DOHH2 (cell line): Measurements from ENCODE around the gene RPUSD3.

ENCODE experiments used
- H3F3A ChIP-seq: fragments of 200-600 bp; sonication (generic), shearing (Covaris generic); 2 replicates; pipeline ENCODE4 v1.6.0; 2016; ENCODE audit warnings: antibody characterized with exemption, mild to moderate bottlenecking; ENCODE audit not compliant: control insufficient read depth, insufficient read depth
- H3K27ac ChIP-seq: fragments of 200-600 bp; sonication (generic); 2 replicates; pipeline ENCODE4 v1.5.1; 2014; ENCODE audit warnings: low read depth, mild to moderate bottlenecking, low read length, moderate library complexity
- H3K27me3 ChIP-seq: fragments of 200-600 bp; sonication (generic); 2 replicates; pipeline ENCODE4 v1.6.1; 2014; ENCODE audit warnings: mild to moderate bottlenecking, low read length, mixed read lengths; ENCODE audit not compliant: control insufficient read depth
- H3K36me3 ChIP-seq: fragments of 200-600 bp; sonication (generic); 2 replicates; pipeline ENCODE4 v1.6.1; 2014; ENCODE audit warnings: mild to moderate bottlenecking, low read length, moderate library complexity, mixed read lengths; ENCODE audit not compliant: control insufficient read depth
- H3K4me1 ChIP-seq: fragments of 200-600 bp; sonication (generic); 2 replicates; pipeline ENCODE4 v1.6.1; 2014; ENCODE audit warnings: mild to moderate bottlenecking, low read length, mixed read lengths; ENCODE audit not compliant: control insufficient read depth
- H3K4me2 ChIP-seq: fragments of 200-600 bp; sonication (generic); 2 replicates; pipeline ENCODE4 v1.6.0; 2014; ENCODE audit warnings: mild to moderate bottlenecking, low read length, moderate library complexity
- H3K4me3 ChIP-seq: fragments of 200-600 bp; sonication (generic); 2 replicates; pipeline ENCODE4 v1.5.1; 2014; ENCODE audit warnings: mild to moderate bottlenecking, low read length, mixed read lengths
- H3K79me2 ChIP-seq: fragments of 200-600 bp; sonication (generic); 2 replicates; pipeline ENCODE4 v1.6.1; 2014; ENCODE audit warnings: mild to moderate bottlenecking, low read length, mixed read lengths; ENCODE audit not compliant: control insufficient read depth
- H3K9me2 ChIP-seq: fragments of 200-600 bp; sonication (generic); replicated peaks from 2 replicates; pipeline ENCODE4 v1.6.1; 2014; ENCODE audit warnings: mild to moderate bottlenecking, low read length, mixed read lengths; ENCODE audit not compliant: control insufficient read depth
- H3K9me3 ChIP-seq: fragments of 200-600 bp; sonication (generic); 2 replicates; pipeline ENCODE4 v1.6.1; 2014; ENCODE audit warnings: antibody characterized with exemption, low read length, mixed read lengths; ENCODE audit not compliant: control insufficient read depth, insufficient read depth
- H4K20me1 ChIP-seq: fragments of 200-600 bp; sonication (generic); 2 replicates; pipeline ENCODE4 v1.6.0; 2014; ENCODE audit warnings: low read depth, mild to moderate bottlenecking, antibody characterized with exemption, low read length, moderate library complexity; ENCODE audit not compliant: control insufficient read depth, insufficient read depth
- EZH2phosphoT487 ChIP-seq: fragments of 200-600 bp; sonication (generic); IDR thresholded peaks from 2 replicates; pipeline ENCODE4 v1.6.1; 2017; ENCODE audit warnings: borderline replicate concordance, mild to moderate bottlenecking, antibody characterized with exemption, low read length, moderate library complexity, mixed read lengths
- TF ChIP-seq, protein P1 (sequence below): fragments of 200-600 bp; sonication (generic); IDR thresholded peaks from one replicate; pipeline ENCODE4 v1.5.1; 2014; ENCODE audit warnings: antibody characterized with exemption, mild to moderate bottlenecking, low read depth, low read length; ENCODE audit not compliant: poor library complexity, severe bottlenecking

RPUSD3 gene

GRCh38 chr3:9841015-9841414 is 2.8 kb downstream of the RPUSD3 start:
- Histone ChIP-seq H4K20me1 (no peaks in the 10 kb centered on the region), H3K27ac (no peak overlapping the region), H3F3A (no peaks in the 10 kb centered on the region), H3K9me2 (no peaks in the 10 kb centered on the region), H3K27me3 (no peaks in the 10 kb centered on the region), H3K4me3 (no peak overlapping the region), H3K9me3 (no peaks in the 10 kb centered on the region), H3K4me2 (no peak overlapping the region), H3K36me3 (peaks cover 52% of the 10 kb centered on the region), H3K4me1 (peaks cover 13% of the 10 kb centered on the region), H3K79me2 (peaks cover 18% of the 10 kb centered on the region)
- TF ChIP-seq EZH2phosphoT487: no peak
- TF ChIP-seq, protein P1, sequence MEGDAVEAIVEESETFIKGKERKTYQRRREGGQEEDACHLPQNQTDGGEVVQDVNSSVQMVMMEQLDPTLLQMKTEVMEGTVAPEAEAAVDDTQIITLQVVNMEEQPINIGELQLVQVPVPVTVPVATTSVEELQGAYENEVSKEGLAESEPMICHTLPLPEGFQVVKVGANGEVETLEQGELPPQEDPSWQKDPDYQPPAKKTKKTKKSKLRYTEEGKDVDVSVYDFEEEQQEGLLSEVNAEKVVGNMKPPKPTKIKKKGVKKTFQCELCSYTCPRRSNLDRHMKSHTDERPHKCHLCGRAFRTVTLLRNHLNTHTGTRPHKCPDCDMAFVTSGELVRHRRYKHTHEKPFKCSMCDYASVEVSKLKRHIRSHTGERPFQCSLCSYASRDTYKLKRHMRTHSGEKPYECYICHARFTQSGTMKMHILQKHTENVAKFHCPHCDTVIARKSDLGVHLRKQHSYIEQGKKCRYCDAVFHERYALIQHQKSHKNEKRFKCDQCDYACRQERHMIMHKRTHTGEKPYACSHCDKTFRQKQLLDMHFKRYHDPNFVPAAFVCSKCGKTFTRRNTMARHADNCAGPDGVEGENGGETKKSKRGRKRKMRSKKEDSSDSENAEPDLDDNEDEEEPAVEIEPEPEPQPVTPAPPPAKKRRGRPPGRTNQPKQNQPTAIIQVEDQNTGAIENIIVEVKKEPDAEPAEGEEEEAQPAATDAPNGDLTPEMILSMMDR: no peak

DNA sequence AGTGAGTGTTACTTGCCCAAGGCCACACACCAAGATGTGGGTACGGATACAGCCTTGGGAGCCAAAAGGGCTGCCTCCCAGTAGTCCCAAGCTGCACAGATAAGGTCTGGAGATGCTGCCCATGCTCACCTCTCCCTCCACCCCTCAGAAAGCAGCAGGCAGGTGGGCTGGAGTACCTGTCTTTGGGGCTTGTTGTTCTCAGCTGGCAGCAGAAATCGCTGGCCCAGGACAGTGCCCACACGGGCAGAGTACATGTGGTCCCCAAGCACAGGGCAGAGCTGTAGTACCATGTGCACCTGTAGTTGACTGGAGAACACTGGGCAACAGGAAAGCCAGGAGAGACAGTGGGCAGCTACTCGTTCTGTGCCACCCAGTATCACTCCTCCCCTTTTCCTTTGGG is 5.0 kb downstream of the RPUSD3 start:
- Histone ChIP-seq H3K79me2 (peaks cover 18% of the 10 kb centered on the region), H3K36me3 (peaks cover 67% of the 10 kb centered on the region), H3K4me3 (no peak overlapping the region), H3K9me2 (no peaks in the 10 kb centered on the region), H3F3A (no peaks in the 10 kb centered on the region), H3K4me1 (peaks cover 7% of the 10 kb centered on the region; the same call in 1 of the 2 replicates), H3K27ac (no peak overlapping the region), H4K20me1 (no peaks in the 10 kb centered on the region), H3K9me3 (no peaks in the 10 kb centered on the region), H3K27me3 (no peaks in the 10 kb centered on the region), H3K4me2 (no peak overlapping the region)
- TF ChIP-seq, protein P1: no peak
- TF ChIP-seq EZH2phosphoT487: no peak

DNA sequence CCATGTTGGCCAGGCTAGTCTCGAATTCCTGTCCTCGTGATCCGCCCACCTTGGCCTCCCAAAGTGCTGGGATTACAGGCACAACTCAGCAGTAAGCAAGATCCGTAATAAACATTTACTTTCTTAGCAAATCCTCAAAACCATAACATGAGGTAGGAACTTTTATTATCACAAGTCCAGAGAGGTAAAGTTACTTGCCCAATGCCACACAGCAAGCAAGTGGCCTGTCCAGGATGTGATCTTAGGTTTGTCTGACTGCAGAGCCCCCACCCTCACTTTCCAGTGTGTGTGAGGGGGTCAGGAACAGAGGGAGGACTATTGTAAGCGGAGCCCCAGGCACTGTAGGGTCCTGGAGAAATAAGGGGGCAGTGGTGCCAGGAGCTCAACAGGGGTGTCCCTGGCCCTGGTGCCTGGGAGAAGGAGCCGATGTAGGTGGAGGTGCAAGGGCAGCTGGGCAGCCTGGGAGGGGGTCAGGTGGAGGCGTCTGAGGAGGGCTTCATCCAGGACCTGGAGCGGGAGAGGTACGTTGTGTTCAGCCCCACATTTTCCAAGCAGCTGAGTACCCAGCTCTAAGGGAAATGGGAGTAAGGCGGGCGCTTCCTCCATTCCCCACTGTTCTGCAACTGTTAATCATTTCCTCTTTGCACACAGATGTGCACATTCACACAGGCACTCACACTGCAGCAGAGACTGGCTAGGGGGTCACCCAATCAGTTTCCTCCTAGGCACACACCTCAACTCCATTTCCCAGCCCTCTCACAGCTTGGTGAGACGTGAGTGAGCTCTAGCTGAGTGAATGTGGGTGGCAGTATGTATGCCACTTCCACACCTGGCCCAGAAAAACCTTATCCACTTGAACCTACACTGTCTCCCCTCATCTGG is 5.9 kb downstream of the RPUSD3 start:
- Histone ChIP-seq H3K4me1 (peaks cover 7% of the 10 kb centered on the region; the same call in 1 of the 2 replicates), H4K20me1 (no peaks in the 10 kb centered on the region), H3F3A (no peaks in the 10 kb centered on the region), H3K27me3 (no peaks in the 10 kb centered on the region), H3K4me2 (no peak overlapping the region), H3K79me2 (peaks cover 9% of the 10 kb centered on the region), H3K36me3 (peaks cover 63% of the 10 kb centered on the region), H3K27ac (no peak overlapping the region), H3K9me3 (no peaks in the 10 kb centered on the region), H3K9me2 (no peaks in the 10 kb centered on the region), H3K4me3 (no peak overlapping the region)
- TF ChIP-seq, protein P1: no peak
- TF ChIP-seq EZH2phosphoT487: no peak
